HCT116 (cell line): ENCODE measurements around the gene TMEM140.

Experiments
- EGR1 ChIP-seq: IDR thresholded peaks from 2 replicates; pipeline ENCODE4 v1.6.1; 2012; ENCODE audit warnings: low read depth
- SP1 ChIP-seq: IDR thresholded peaks from 2 replicates; pipeline ENCODE4 v1.6.1; 2012; ENCODE audit warnings: low read depth

GRCh38 chr7:135151132-135151531, 3.3 kb downstream of the TMEM140 start:
- TF ChIP-seq SP1 (no peak), EGR1 (no peak)
